ENCODE data around the gene TAF15. TPM values are rescaled to one million over a fixed set of nuclear protein-coding genes. Genes with fewer than 3 reads are reported as not detected.

TAF15 gene
- total RNA-seq, 1 donor from 2014 or later: 140 TPM

- intact Hi-C loops (cut with DNase I): loop anchor here (10.0 kb wide), 1 partner anchor 435 kb away; the partner anchor contains the start of gene SLFN11
- no peak for DNase-seq (ENCODE audit: low spot score)
These were observed 674 bp downstream of the TAF15 start for GRCh38 chr17:35809855-35810461.

GRCh38 chr17:35811759-35812158 is 2.5 kb downstream of the TAF15 start:
- intact Hi-C loops (cut with DNase I): no loop called here
- DNase-seq (ENCODE audit: low spot score): no peak

GRCh38 chr17:35812456-35812855 is 3.2 kb downstream of the TAF15 start:
- no peak for DNase-seq (ENCODE audit: low spot score)
- intact Hi-C loops (cut with DNase I): no loop called here

GRCh38 chr17:35816723-35817122 is 7.4 kb downstream of the TAF15 start:
- DNase-seq (ENCODE audit: low spot score): no peak
- intact Hi-C loops (cut with DNase I): no loop called here

- no peak for DNase-seq (ENCODE audit: low spot score)
- intact Hi-C loops (cut with DNase I): no loop called here
These were observed 7.9 kb downstream of the TAF15 start for GRCh38 chr17:35817196-35817595.

GRCh38 chr17:35819455-35819854 is 10.2 kb downstream of the TAF15 start:
- intact Hi-C loops (cut with DNase I): no loop called here
- no peak for DNase-seq (ENCODE audit: low spot score)

GRCh38 chr17:35821308-35821707 is 12.0 kb downstream of the TAF15 start:
- intact Hi-C loops (cut with DNase I): no loop called here
- no peak for DNase-seq (ENCODE audit: low spot score)

GRCh38 chr17:35825206-35825605 is 15.9 kb downstream of the TAF15 start:
- intact Hi-C loops (cut with DNase I): no loop called here
- DNase-seq (ENCODE audit: low spot score): no peak

- no peak for DNase-seq (ENCODE audit: low spot score)
- intact Hi-C loops (cut with DNase I): no loop called here
These were observed 31.8 kb downstream of the TAF15 start for GRCh38 chr17:35841101-35841500.

GRCh38 chr17:35841505-35841904 is 32.2 kb downstream of the TAF15 start:
- no peak for DNase-seq (ENCODE audit: low spot score)
- intact Hi-C loops (cut with DNase I): no loop called here

- no peak for DNase-seq (ENCODE audit: low spot score)
- intact Hi-C loops (cut with DNase I): no loop called here
These were observed 33.0 kb downstream of the TAF15 start for GRCh38 chr17:35842239-35842638.

GRCh38 chr17:35843698-35844097 is 34.4 kb downstream of the TAF15 start:
- DNase-seq (ENCODE audit: low spot score): no peak
- intact Hi-C loops (cut with DNase I): no loop called here

GRCh38 chr17:35844547-35844946 is 35.3 kb downstream of the TAF15 start:
- intact Hi-C loops (cut with DNase I): no loop called here
- no peak for DNase-seq (ENCODE audit: low spot score)

- DNase-seq (ENCODE audit: low spot score): no peak
- intact Hi-C loops (cut with DNase I): no loop called here
These were observed 36.9 kb downstream of the TAF15 start for GRCh38 chr17:35846055-35846809.

- intact Hi-C loops (cut with DNase I): no loop called here
- DNase-seq (ENCODE audit: low spot score): no peak
These were observed 37.7 kb downstream of the TAF15 start for GRCh38 chr17:35847006-35847405.

GRCh38 chr17:35847633-35848373 is 38.5 kb downstream of the TAF15 start:
- intact Hi-C loops (cut with DNase I): no loop called here
- no peak for DNase-seq (ENCODE audit: low spot score)

GRCh38 chr17:35849469-35850348 is 40.4 kb downstream of the TAF15 start:
- intact Hi-C loops (cut with DNase I): no loop called here
- DNase-seq (ENCODE audit: low spot score): no peak

- intact Hi-C loops (cut with DNase I): no loop called here
- no peak for DNase-seq (ENCODE audit: low spot score)
These were observed 46.7 kb downstream of the TAF15 start for GRCh38 chr17:35855965-35856364.

- intact Hi-C loops (cut with DNase I): no loop called here
- DNase-seq (ENCODE audit: low spot score): no peak
These were observed 47.3 kb downstream of the TAF15 start for GRCh38 chr17:35856603-35857002.

GRCh38 chr17:35864853-35865252 is 55.6 kb downstream of the TAF15 start:
- DNase-seq (ENCODE audit: low spot score): no peak
- intact Hi-C loops (cut with DNase I): no loop called here

Data from cardiac septum (tissue), 1 donor.